ENCODE data around the gene TRIM60. TPM values are rescaled to one million over a fixed set of nuclear protein-coding genes. Genes with fewer than 3 reads are reported as not detected.

TRIM60 gene
- total and polyA plus RNA-seq, 2 donors (not counting 3 experiments of a cell fraction or from before 2014, with no cell fraction given): not detected

DNA sequence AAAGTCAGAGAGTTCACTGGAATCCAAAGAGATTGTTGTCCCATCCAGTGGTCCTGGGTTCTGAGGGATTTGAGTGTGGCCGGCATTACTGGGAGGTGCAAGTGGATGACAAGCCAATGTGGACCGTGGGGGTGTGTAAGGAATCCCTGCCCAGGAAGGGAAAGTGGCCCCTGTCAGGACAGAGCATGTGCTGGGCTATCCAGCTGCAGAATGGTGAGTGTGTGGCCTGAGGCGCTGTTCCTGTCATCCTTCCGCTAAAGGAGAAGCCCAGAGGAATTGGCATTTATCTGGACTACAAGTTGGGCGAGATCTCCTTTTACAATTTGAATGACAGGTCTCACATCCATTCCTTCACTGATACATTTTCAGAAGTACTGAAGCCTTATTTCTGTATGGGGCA lies 20.4 kb upstream of the TRIM60 start:
- no TSS peak for BruUV-seq (replicated peaks)
- no peak overlapping the region for H2AFZ ChIP-seq (ENCODE audit: low read depth, low read length)
- no peaks in the 10 kb centered on the region for H4K20me1 ChIP-seq (replicated peaks; ENCODE audit: control insufficient read depth, extremely low read depth, insufficient read depth, low read length)
- H3K79me2 ChIP-seq (ENCODE audit: control insufficient read depth, insufficient read depth, low read length): no peaks in the 10 kb centered on the region
- TF ChIP-seq JUN (IDR thresholded peaks at IDR 0.05; ENCODE audit: borderline replicate concordance, insufficient read depth, insufficient read length, low read depth) (no peak), GATA2 (IDR thresholded peaks at IDR 0.05; ENCODE audit: insufficient read depth, insufficient read length, low read depth, low read length) (no peak), MYC (IDR thresholded peaks at IDR 0.05; ENCODE audit: low read depth, low read length) (no peak), FOS (IDR thresholded peaks at IDR 0.05; ENCODE audit: borderline replicate concordance, insufficient read depth, low read length) (no peak), POLR2AphosphoS5 (IDR thresholded peaks at IDR 0.05; ENCODE audit: insufficient read depth, low read depth, low read length) (no peak), POLR2A (IDR thresholded peaks at IDR 0.05; ENCODE audit: low read depth, low read length) (no peak), EZH2 (IDR thresholded peaks at IDR 0.05; ENCODE audit: borderline replicate concordance, low read depth, low read length, severe bottlenecking) (no peak)
- TF ChIP-seq, protein P1, sequence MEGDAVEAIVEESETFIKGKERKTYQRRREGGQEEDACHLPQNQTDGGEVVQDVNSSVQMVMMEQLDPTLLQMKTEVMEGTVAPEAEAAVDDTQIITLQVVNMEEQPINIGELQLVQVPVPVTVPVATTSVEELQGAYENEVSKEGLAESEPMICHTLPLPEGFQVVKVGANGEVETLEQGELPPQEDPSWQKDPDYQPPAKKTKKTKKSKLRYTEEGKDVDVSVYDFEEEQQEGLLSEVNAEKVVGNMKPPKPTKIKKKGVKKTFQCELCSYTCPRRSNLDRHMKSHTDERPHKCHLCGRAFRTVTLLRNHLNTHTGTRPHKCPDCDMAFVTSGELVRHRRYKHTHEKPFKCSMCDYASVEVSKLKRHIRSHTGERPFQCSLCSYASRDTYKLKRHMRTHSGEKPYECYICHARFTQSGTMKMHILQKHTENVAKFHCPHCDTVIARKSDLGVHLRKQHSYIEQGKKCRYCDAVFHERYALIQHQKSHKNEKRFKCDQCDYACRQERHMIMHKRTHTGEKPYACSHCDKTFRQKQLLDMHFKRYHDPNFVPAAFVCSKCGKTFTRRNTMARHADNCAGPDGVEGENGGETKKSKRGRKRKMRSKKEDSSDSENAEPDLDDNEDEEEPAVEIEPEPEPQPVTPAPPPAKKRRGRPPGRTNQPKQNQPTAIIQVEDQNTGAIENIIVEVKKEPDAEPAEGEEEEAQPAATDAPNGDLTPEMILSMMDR (IDR thresholded peaks at IDR 0.05; ENCODE audit: extremely low read depth in 1 of 2, insufficient read depth in 1 of 2, low read depth in 1 of 2, low read length in 2 of 2): no peak
- TF ChIP-seq, protein P2, sequence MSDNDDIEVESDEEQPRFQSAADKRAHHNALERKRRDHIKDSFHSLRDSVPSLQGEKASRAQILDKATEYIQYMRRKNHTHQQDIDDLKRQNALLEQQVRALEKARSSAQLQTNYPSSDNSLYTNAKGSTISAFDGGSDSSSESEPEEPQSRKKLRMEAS (IDR thresholded peaks at IDR 0.05; ENCODE audit: insufficient read depth, insufficient read length): no peak
- no peak overlapping the region for H3K4me2 ChIP-seq (ENCODE audit: insufficient read depth, low read length)
- no peak overlapping the region for H3K9ac ChIP-seq (replicated peaks; ENCODE audit: extremely low read depth, insufficient read depth, low read length)
- H3K9me3 ChIP-seq (replicated peaks; ENCODE audit: control insufficient read depth, insufficient read depth, low read length): no peaks in the 10 kb centered on the region
- FAIRE-seq (no peak), DNase-seq (ENCODE audit: low read depth, low spot score) (no peak)
- dilution Hi-C loops (cut with MboI; ENCODE audit: extremely low pct_ligation_motif_present, low sequenced_read_pairs): no loop called here
- H3K4me3 ChIP-seq (replicated peaks in 1 of 3; ENCODE audit: insufficient read depth in 1 of 3, low read depth in 1 of 3, low read length in 3 of 3): no peak overlapping the region
- ChIA-PET POLR2A (no interaction called here), CTCF (no interaction called here)
- H3K9me1 ChIP-seq (replicated peaks; ENCODE audit: control insufficient read depth, extremely low read depth, insufficient read depth, low read length): no peaks in the 10 kb centered on the region
- no peaks in the 10 kb centered on the region for H3K36me3 ChIP-seq (ENCODE audit: control insufficient read depth in 2 of 2, extremely low read depth in 1 of 2, insufficient read depth in 2 of 2, low read length in 2 of 2)
- H3K27me3 ChIP-seq (ENCODE audit: control insufficient read depth in 2 of 2, insufficient read depth in 2 of 2, low read length in 2 of 2): no peaks in the 10 kb centered on the region
- H3K27ac ChIP-seq (ENCODE audit: insufficient read depth, low read depth, low read length): no peak overlapping the region
- H3K4me1 ChIP-seq (ENCODE audit: control insufficient read depth, extremely low read depth, insufficient read depth, low read length): no peaks in the 10 kb centered on the region
- intact Hi-C loops (cut with micrococcal nuclease): no loop called here

Data from endothelial cell of umbilical vein (primary cell).